GM12878 (cell line): ENCODE results near the gene TUBB4B. TPM values are rescaled to one million over a fixed set of nuclear protein-coding genes. Genes with fewer than 3 reads are reported as not detected.

Source experiments
- ATAC-seq: fragments of 200-7000 bp; cut with Tn5 transposase; 3 replicates; pipeline ENCODE4 v1.9.1; 2020; ENCODE audit warnings: mild to moderate bottlenecking, moderate library complexity
- BruUV-seq: library from RNA; stranded (reverse); fragments of 400-500 nt; replicated peaks from 2 replicates; lab custom pipeline; 2021; lab: Mats Ljungman, UMichigan
- CTCF ChIA-PET: fragments of 300-600 bp; sonication (Branson Sonifier 250); formaldehyde crosslinking; extraction: SDS; loops from one replicate; lab custom pipeline; 2021; ENCODE audit warnings: inconsistent platforms; lab: Yijun Ruan, JAX
- POLR2A ChIA-PET: fragments of 350-600 bp; formaldehyde crosslinking; extraction: SDS; loops from one replicate; lab custom pipeline; 2021; ENCODE audit warnings: inconsistent platforms; lab: Charles Lee
- RAD21 ChIA-PET: fragments of 300-600 bp; sonication (Branson Sonifier 250); formaldehyde crosslinking; loops from one replicate; lab custom pipeline; 2023; ENCODE audit warnings: antibody characterized with exemption; ENCODE audit not compliant: unreplicated experiment; lab: Charles Lee
- SMC1A ChIA-PET: fragments of 300-600 bp; sonication (Branson Sonifier 250); formaldehyde crosslinking; loops from one replicate; lab custom pipeline; 2023; ENCODE audit not compliant: unreplicated experiment, uncharacterized antibody; lab: Charles Lee
- DNase-seq: peaks from one replicate; pipeline ENCODE4 v3.0.0-alpha.2; 2011; ENCODE audit warnings: low read depth, low spot score
- FAIRE-seq: peaks from 3 replicates; lab custom pipeline; 2011; peaks lifted over from hg19 to GRCh38; lab: Jason Lieb, UNC
- H2AFZ ChIP-seq: 2 replicates; pipeline ENCODE4 v1.6.0; 2011; ENCODE audit warnings: low read depth, low read length, control low read depth; ENCODE audit not compliant: control insufficient read depth
- H3K27ac ChIP-seq: 2 replicates; pipeline ENCODE4 v1.5.1; 2011; ENCODE audit warnings: control low read depth; ENCODE audit not compliant: control insufficient read depth, insufficient read depth
- H3K27me3 ChIP-seq, 2 experiments: replicated peaks in 1 of 2; 2 replicates each; pipeline versions ENCODE4 v1.6.0 to v1.6.1; 2011; ENCODE audit warnings: low read length in 1 of 2; ENCODE audit not compliant: control insufficient read depth in 2 of 2, insufficient read depth in 2 of 2
- H3K36me3 ChIP-seq, 2 experiments: 2 replicates each; pipeline ENCODE4 v1.5.1; 2011; ENCODE audit warnings: low read length in 1 of 2; ENCODE audit not compliant: control insufficient read depth in 2 of 2, insufficient read depth in 2 of 2
- H3K4me1 ChIP-seq: 2 replicates; pipeline ENCODE4 v1.6.1; 2011; ENCODE audit warnings: mild to moderate bottlenecking, low read length, moderate library complexity, mixed read lengths; ENCODE audit not compliant: control insufficient read depth, insufficient read depth
- H3K4me2 ChIP-seq: 2 replicates; pipeline ENCODE4 v1.6.0; 2011; ENCODE audit warnings: control low read depth; ENCODE audit not compliant: control insufficient read depth, insufficient read depth
- H3K4me3 ChIP-seq: fragments of 200-600 bp; sonication (generic); 2 replicates; pipeline ENCODE4 v1.5.1; 2016
- H3K79me2 ChIP-seq: 2 replicates; pipeline ENCODE4 v1.6.0; 2011; ENCODE audit warnings: low read length; ENCODE audit not compliant: control insufficient read depth, insufficient read depth
- H3K9ac ChIP-seq: 2 replicates; pipeline ENCODE4 v1.8.0; 2011; ENCODE audit warnings: low read length, control low read depth, mixed read lengths; ENCODE audit not compliant: control insufficient read depth, insufficient read depth
- H3K9me3 ChIP-seq: replicated peaks from 3 replicates; pipeline ENCODE4 v1.5.1; 2011; ENCODE audit warnings: mild to moderate bottlenecking, low read length; ENCODE audit not compliant: control insufficient read depth, insufficient read depth
- H4K20me1 ChIP-seq: 2 replicates; pipeline ENCODE4 v1.6.0; 2011; ENCODE audit not compliant: control insufficient read depth, insufficient read depth
- BACH1 ChIP-seq: fragments of 450-650 bp; IDR thresholded peaks from 2 replicates; pipeline ENCODE4 v1.6.1; 2017; ENCODE audit warnings: mild to moderate bottlenecking, borderline replicate concordance
- BCL11A ChIP-seq: IDR thresholded peaks from 2 replicates; pipeline ENCODE4 v1.6.1; 2011; ENCODE audit warnings: low read depth, low read length
- DPF2 ChIP-seq: fragments of 450-650 bp; IDR thresholded peaks from 2 replicates; pipeline ENCODE4 v1.6.1; 2017; ENCODE audit warnings: mild to moderate bottlenecking
- GABPA ChIP-seq: IDR thresholded peaks from 2 replicates; pipeline ENCODE4 v1.6.1; 2014; ENCODE audit warnings: antibody characterized with exemption, low read depth, mild to moderate bottlenecking, inconsistent platforms
- IKZF1 ChIP-seq: fragments of 450-650 bp; conservative IDR thresholded peaks from 2 replicates; pipeline ENCODE4 v1.6.1; 2017; ENCODE audit warnings: antibody characterized with exemption, mild to moderate bottlenecking
- MEF2B ChIP-seq: fragments of 450-650 bp; IDR thresholded peaks from 2 replicates; pipeline ENCODE4 v1.6.1; 2018; ENCODE audit warnings: mild to moderate bottlenecking, moderate library complexity; ENCODE audit not compliant: partially characterized antibody, poor library complexity, severe bottlenecking
- NFYA ChIP-seq: IDR thresholded peaks from 2 replicates; pipeline ENCODE4 v1.6.1; 2011; ENCODE audit warnings: low read depth, mild to moderate bottlenecking, low read length, improper control_type of control experiment, borderline replicate concordance
- NR2C1 ChIP-seq: fragments of 450-650 bp; IDR thresholded peaks from 2 replicates; pipeline ENCODE4 v1.6.1; 2017; ENCODE audit warnings: antibody characterized with exemption, mild to moderate bottlenecking, moderate library complexity
- NR2F1 ChIP-seq: fragments of 450-650 bp; conservative IDR thresholded peaks from 2 replicates; pipeline ENCODE4 v1.6.1; 2017; ENCODE audit warnings: mild to moderate bottlenecking
- SP1 ChIP-seq: IDR thresholded peaks from one replicate; pipeline ENCODE4 v1.6.1; 2011; ENCODE audit warnings: low read depth, low read length
- SPI1 ChIP-seq: IDR thresholded peaks from 2 replicates; pipeline ENCODE4 v1.6.1; 2011; ENCODE audit warnings: low read depth, mild to moderate bottlenecking, low read length, moderate library complexity, borderline replicate concordance; ENCODE audit not compliant: insufficient read depth
- WGBS: methylation state at CpG from one replicate; pipeline ENCODE4 v1.1.6; 2016; ENCODE audit warnings: low lambda C conversion rate; ENCODE audit not compliant: insufficient replicate concordance, insufficient coverage; ENCODE audit errors: missing lambda C conversion rate; 5-methylcytosine and 5-hydroxymethylcytosine counted together
- in situ Hi-C: fragments of 300-500 bp; cut with MboI; formaldehyde crosslinking; loops from 9 replicates; pipeline ENCODE4 v1.14.3; 2018; ENCODE audit warnings: mixed read lengths
- intact Hi-C: fragments of 100-400 bp; cut with micrococcal nuclease; formaldehyde crosslinking; loops from one replicate; pipeline ENCODE4 v1.14.2; 2022; ENCODE audit not compliant: unreplicated experiment
- polyA plus RNA-seq, 11 experiments: library from polyadenylated mRNA; depleted of rRNA in 4 of 11; unstranded in 6 of 11; stranded (reverse) in 5 of 11; fragments of >200 nt; fragmentation: Nextera tagmentation in 4 of 11; fragmentation: Illumina TruSeq in 1 of 11; extraction: Ambion mirVana in 4 of 11; extraction: Trizol in 1 of 11; gene quantifications; 1 replicate in 1 of 11; 2 replicates in 10 of 11; pipeline versions ENCODE4 v1.2.1 to v1.2.3, GENCODE V29; 2011 to 2016; ENCODE audit warnings: inconsistent platforms in 2 of 11, missing spikeins in 2 of 11, low read depth in 1 of 11
- total RNA-seq, 4 experiments: library from RNA; depleted of rRNA in 3 of 4; stranded (reverse); fragments of >200 nt in 3 of 4; fragmentation: Illumina TruSeq in 1 of 4; extraction: Trizol in 1 of 4; gene quantifications; 2 replicates each; pipeline versions ENCODE4 v1.2.1 to v1.2.3, GENCODE V29; 2013 to 2021
- TF ChIP-seq, protein P1 (sequence below): IDR thresholded peaks from 2 replicates; pipeline ENCODE4 v1.6.1; 2012; ENCODE audit warnings: improper control_type of control experiment, low read depth, low read length; ENCODE audit not compliant: insufficient replicate concordance
- TF ChIP-seq, protein P2 (sequence below): fragments of 450-650 bp; IDR thresholded peaks from 2 replicates; pipeline ENCODE4 v1.6.1; 2017; ENCODE audit warnings: mild to moderate bottlenecking, low read depth, inconsistent platforms; ENCODE audit not compliant: poor library complexity, severe bottlenecking

The TUBB4B gene
- total and polyA plus RNA-seq, 10 of the 15 experiments (the other 5 are each of a cell fraction or from before 2014, with no cell fraction given), result 23.0 to 532 (median 254) TPM

DNA sequence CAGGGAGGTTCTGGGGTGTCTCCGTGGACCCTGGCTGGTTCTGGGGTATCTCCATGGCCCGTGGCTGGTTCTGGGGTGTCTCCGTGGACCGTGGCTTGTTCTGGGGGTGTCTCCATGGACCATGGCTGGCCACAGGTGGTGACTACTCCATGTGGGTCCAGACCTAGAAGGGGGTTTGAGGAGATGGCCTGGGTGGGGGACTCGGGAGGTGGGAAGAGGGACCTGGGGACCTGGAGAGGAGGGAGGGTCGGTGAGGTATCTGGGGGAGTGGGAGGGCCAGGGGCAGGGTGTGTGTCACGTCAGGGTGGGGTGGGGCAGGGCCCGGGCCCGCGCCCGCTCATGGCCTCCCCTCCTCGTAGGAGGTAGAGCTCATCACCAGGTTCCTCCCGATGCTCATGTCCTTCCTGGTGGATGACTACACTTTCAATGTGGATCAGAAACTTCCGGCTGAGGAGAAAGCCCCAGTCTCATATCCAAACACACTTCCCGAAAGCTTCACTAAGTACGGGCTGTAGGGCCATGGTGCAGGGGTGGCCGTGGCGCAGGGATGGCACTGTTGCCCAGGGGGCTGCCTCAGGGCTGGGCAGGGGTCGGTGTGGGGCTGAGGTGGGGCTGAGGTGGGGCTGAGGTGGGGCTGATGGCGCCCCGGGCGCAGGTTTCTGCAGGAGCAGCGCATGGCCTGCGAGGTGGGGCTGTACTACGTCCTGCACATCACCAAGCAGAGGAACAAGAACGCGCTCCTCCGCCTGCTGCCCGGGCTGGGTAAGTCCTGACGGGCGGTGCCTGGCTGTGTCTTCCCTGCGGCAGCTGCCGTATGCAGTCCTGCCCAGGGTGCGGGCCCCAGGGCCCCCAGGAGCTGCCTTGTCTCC lies 25.7 kb downstream of the TUBB4B start (continued):
- TF ChIP-seq, protein P1, sequence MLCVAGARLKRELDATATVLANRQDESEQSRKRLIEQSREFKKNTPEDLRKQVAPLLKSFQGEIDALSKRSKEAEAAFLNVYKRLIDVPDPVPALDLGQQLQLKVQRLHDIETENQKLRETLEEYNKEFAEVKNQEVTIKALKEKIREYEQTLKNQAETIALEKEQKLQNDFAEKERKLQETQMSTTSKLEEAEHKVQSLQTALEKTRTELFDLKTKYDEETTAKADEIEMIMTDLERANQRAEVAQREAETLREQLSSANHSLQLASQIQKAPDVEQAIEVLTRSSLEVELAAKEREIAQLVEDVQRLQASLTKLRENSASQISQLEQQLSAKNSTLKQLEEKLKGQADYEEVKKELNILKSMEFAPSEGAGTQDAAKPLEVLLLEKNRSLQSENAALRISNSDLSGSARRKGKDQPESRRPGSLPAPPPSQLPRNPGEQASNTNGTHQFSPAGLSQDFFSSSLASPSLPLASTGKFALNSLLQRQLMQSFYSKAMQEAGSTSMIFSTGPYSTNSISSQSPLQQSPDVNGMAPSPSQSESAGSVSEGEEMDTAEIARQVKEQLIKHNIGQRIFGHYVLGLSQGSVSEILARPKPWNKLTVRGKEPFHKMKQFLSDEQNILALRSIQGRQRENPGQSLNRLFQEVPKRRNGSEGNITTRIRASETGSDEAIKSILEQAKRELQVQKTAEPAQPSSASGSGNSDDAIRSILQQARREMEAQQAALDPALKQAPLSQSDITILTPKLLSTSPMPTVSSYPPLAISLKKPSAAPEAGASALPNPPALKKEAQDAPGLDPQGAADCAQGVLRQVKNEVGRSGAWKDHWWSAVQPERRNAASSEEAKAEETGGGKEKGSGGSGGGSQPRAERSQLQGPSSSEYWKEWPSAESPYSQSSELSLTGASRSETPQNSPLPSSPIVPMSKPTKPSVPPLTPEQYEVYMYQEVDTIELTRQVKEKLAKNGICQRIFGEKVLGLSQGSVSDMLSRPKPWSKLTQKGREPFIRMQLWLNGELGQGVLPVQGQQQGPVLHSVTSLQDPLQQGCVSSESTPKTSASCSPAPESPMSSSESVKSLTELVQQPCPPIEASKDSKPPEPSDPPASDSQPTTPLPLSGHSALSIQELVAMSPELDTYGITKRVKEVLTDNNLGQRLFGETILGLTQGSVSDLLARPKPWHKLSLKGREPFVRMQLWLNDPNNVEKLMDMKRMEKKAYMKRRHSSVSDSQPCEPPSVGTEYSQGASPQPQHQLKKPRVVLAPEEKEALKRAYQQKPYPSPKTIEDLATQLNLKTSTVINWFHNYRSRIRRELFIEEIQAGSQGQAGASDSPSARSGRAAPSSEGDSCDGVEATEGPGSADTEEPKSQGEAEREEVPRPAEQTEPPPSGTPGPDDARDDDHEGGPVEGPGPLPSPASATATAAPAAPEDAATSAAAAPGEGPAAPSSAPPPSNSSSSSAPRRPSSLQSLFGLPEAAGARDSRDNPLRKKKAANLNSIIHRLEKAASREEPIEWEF, result no peak
- TF ChIP-seq NR2C1, result no peak

DNA sequence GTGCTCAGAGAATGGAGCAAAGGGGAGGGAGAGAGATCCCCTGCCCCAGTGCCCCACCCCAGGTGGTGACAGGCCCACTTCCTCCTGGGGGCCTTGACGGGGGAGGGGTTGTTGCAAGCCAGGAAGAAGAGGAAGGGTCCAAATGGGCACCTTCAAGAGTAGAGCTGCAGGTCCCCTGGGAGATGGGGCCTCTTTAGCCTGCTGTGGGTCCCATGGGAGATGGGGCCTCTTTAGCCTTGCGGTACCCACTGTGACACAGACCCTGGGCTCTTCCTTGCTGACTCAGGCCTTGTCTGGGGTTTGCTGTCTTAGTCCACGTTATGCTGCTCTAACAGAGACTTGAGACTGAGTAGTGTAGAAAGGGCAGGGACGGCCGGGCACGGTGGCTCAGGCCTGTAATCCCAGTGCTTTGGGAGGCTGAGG lies 26.9 kb downstream of the TUBB4B start:
- FAIRE-seq (no peak), ATAC-seq (peak; percentile 91), DNase-seq (peak; percentile 60)
- ChIA-PET POLR2A (interaction anchor here (1.2 to 2.4 kb wide), 4 partner anchors 9 to 27 kb away, joined by 3 to 13 read pairs (median 4); partner anchors contain the start of genes NELFB, TOR4A and TUBB4B), RAD21 (interaction anchor here (0.8 to 1.9 kb wide), 2 partner anchors 10 to 31 kb away, joined by 3 to 5 read pairs; partner anchors contain the start of gene TOR4A), SMC1A (no interaction called here), CTCF (interaction anchor here (0.9 to 2.6 kb wide), 2 partner anchors 9 to 31 kb away, joined by 3 to 11 read pairs; partner anchors contain the start of gene TOR4A)
- Histone ChIP-seq H3K4me1 (peaks cover 17% of the 10 kb centered on the region), H3K9me3 (no peaks in the 10 kb centered on the region), H3K4me3 (no peak overlapping the region), H3K27ac (peak overlapping the region; percentile 47), H3K9ac (no peak overlapping the region), H4K20me1 (no peaks in the 10 kb centered on the region), H2AFZ (no peak overlapping the region), H3K4me2 (peak overlapping the region; percentile 26), H3K79me2 (0 out of 2 replicates have a peak, but pooled peaks cover 2% of the 10 kb centered on the region), H3K27me3 (no peaks in the 10 kb centered on the region), H3K36me3 (peaks cover 6 to 18% of the 10 kb centered on the region in 2 experiments; a peak in 3 of 4 replicates)
- in situ Hi-C loops (no loop called here), intact Hi-C loops (no loop called here)
- BruUV-seq, result no TSS peak
- 13% methylated on average over 6 of the region's 6 CpGs for WGBS
- TF ChIP-seq DPF2 (no peak), IKZF1 (0 out of 2 replicates have a peak, but pooled peaks have one; percentile 44), NR2F1 (0 out of 2 replicates have a peak, but pooled peaks have one; percentile 15), MEF2B (peak; percentile 98), SP1 (peak; percentile 34), BCL11A (0 out of 2 replicates have a peak, but pooled peaks have one; percentile 24), BACH1 (0 out of 2 replicates have a peak, but pooled peaks have one; percentile 13), GABPA (no peak), NFYA (no peak), SPI1 (peak; percentile 44; the same call in 1 of the 2 replicates)
- TF ChIP-seq, protein P2, sequence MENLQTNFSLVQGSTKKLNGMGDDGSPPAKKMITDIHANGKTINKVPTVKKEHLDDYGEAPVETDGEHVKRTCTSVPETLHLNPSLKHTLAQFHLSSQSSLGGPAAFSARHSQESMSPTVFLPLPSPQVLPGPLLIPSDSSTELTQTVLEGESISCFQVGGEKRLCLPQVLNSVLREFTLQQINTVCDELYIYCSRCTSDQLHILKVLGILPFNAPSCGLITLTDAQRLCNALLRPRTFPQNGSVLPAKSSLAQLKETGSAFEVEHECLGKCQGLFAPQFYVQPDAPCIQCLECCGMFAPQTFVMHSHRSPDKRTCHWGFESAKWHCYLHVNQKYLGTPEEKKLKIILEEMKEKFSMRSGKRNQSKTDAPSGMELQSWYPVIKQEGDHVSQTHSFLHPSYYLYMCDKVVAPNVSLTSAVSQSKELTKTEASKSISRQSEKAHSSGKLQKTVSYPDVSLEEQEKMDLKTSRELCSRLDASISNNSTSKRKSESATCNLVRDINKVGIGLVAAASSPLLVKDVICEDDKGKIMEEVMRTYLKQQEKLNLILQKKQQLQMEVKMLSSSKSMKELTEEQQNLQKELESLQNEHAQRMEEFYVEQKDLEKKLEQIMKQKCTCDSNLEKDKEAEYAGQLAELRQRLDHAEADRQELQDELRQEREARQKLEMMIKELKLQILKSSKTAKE, result no peak
